HFF-Myc (cell line): Measurements from ENCODE around the gene ASB1.

Source experiments
- DNase-seq: peaks from one replicate; pipeline ENCODE4 v3.0.0-alpha.2; 2011; ENCODE audit warnings: low read depth; ENCODE audit errors: extremely low read depth
- H3K4me3 ChIP-seq: replicated peaks from 2 replicates; pipeline ENCODE4 v1.5.1; 2011; ENCODE audit warnings: low read depth, mild to moderate bottlenecking, control low read depth, low read length
- TF ChIP-seq, protein P1 (sequence below): IDR thresholded peaks from 2 replicates; pipeline ENCODE4 v1.5.1; 2012; ENCODE audit warnings: mild to moderate bottlenecking, low read depth, low read length, control low read depth; ENCODE audit errors: missing control alignments

The ASB1 gene

GRCh38 chr2:238445409-238446190 lies 18.9 kb downstream of the ASB1 start:
- no peak overlapping the region for H3K4me3 ChIP-seq
- no peak for DNase-seq
- TF ChIP-seq, protein P1, sequence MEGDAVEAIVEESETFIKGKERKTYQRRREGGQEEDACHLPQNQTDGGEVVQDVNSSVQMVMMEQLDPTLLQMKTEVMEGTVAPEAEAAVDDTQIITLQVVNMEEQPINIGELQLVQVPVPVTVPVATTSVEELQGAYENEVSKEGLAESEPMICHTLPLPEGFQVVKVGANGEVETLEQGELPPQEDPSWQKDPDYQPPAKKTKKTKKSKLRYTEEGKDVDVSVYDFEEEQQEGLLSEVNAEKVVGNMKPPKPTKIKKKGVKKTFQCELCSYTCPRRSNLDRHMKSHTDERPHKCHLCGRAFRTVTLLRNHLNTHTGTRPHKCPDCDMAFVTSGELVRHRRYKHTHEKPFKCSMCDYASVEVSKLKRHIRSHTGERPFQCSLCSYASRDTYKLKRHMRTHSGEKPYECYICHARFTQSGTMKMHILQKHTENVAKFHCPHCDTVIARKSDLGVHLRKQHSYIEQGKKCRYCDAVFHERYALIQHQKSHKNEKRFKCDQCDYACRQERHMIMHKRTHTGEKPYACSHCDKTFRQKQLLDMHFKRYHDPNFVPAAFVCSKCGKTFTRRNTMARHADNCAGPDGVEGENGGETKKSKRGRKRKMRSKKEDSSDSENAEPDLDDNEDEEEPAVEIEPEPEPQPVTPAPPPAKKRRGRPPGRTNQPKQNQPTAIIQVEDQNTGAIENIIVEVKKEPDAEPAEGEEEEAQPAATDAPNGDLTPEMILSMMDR: no peak

GRCh38 chr2:238446371-238446770 lies 19.6 kb downstream of the ASB1 start:
- TF ChIP-seq, protein P1: no peak
- H3K4me3 ChIP-seq: no peak overlapping the region
- DNase-seq: no peak

DNA sequence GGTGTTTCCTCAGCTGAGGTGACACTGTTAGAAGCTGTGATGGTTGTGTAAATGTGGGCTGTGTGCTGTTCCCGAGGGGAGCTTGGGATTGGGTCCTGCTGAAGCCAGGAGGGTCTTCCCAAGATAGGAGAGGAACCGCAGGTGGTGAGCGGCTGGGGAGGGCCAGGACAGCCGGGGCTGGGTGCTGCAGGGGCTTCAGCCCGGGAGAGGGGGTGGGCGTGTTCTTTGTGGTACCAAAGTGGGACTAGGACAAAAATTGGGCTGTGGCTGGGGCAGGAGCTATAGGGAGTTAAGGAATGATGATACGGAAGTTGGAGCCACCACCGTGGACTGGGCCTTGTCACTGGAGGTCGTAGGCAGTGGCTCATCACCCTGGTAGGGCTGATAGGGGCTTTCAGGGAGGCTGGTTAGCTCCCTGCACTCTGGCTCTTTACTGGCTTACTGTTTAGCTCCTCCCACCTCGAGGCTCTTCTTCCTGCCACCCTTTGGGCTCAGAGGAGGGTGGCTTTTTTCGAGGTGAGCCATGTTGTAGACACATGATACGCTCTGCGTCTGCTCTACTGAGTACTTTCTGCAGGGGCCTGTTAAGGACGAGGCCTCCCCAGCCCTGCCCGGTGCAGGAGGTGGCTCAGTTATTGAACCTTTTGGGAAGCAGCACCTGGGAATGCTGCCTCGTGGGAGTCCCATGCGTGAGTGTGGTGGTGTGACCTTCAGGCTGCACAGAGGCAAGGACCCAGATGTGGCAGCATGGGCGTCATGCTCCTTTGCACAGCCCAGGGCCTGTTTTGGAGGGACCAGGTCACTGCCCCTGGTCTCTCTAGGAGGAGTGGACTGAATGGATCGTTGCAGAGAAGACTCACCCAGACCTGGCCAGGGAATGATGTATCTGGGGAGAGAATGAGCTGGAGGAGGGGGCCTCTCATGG lies 21.6 kb downstream of the ASB1 start:
- TF ChIP-seq, protein P1: no peak
- no peak overlapping the region for H3K4me3 ChIP-seq
- DNase-seq: no peak

DNA sequence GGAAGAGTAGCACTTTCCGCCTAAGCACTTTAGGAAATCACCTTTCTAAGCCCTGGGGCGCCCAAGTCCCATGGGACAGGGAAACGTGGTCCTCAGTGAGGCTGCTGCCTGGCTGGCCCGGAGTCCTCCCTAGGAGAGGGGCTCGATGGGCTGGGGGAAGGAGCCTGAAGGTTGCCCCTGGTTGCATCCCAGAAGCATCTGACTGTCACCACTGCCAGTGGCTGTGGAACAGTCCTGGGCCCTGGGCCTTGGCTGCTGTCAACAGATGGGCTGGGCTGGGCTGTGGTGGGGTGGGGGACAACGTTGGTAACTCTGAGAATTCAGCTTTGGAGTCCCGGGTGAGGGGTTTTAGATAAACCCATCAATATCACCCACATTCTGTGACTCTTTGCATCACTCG lies 22.5 kb downstream of the ASB1 start:
- TF ChIP-seq, protein P1: no peak
- DNase-seq: no peak
- no peak overlapping the region for H3K4me3 ChIP-seq

- DNase-seq: no peak
- TF ChIP-seq, protein P1: no peak
- H3K4me3 ChIP-seq: no peak overlapping the region
Measured at GRCh38 chr2:238449909-238450417, 23.2 kb downstream of the ASB1 start.

- TF ChIP-seq, protein P1: no peak
- no peak overlapping the region for H3K4me3 ChIP-seq
Measured at GRCh38 chr2:238450440-238450861, 23.7 kb downstream of the ASB1 start.

More at GRCh38 chr2:238450440-238450861, 23.7 kb downstream of the ASB1 start:
- no peak for DNase-seq
